Fibroblast of lung (primary cell): ENCODE data around the gene GLB1L3. TPM values are rescaled to one million over a fixed set of nuclear protein-coding genes. Genes with fewer than 3 reads are reported as not detected.

Experiments used
- DNase-seq, 2 donors: peaks; one replicate each; pipeline versions ENCODE4 v3.0.0 to v3.0.0-alpha.2; 2010; ENCODE audit warnings: low read depth in 2 of 2
- H2AFZ ChIP-seq: 2 replicates; pipeline ENCODE4 v1.5.1; 2012; ENCODE audit warnings: low read length, control low read depth, inconsistent platforms
- H3K27ac ChIP-seq: 2 replicates; pipeline ENCODE4 v1.5.1; 2011; ENCODE audit warnings: low read length, control low read depth; ENCODE audit not compliant: insufficient read depth
- H3K27me3 ChIP-seq: 2 replicates; pipeline ENCODE4 v1.5.1; 2011; ENCODE audit warnings: mild to moderate bottlenecking, low read length; ENCODE audit not compliant: control insufficient read depth, insufficient read depth
- H3K36me3 ChIP-seq: 2 replicates; pipeline ENCODE4 v1.5.1; 2011; ENCODE audit warnings: low read length; ENCODE audit not compliant: control insufficient read depth, insufficient read depth
- H3K4me1 ChIP-seq: 2 replicates; pipeline ENCODE4 v1.5.1; 2011; ENCODE audit warnings: low read length; ENCODE audit not compliant: control insufficient read depth, insufficient read depth; ENCODE audit errors: extremely low read depth
- H3K4me2 ChIP-seq: 2 replicates; pipeline ENCODE4 v1.5.1; 2011; ENCODE audit warnings: low read length, control low read depth; ENCODE audit not compliant: insufficient read depth; ENCODE audit errors: extremely low read depth
- H3K4me3 ChIP-seq, 4 experiments: fragments of 200-600 bp in 1 of 4; sonication (generic) in 1 of 4; replicated peaks in 1 of 4; 2 replicates each; pipeline ENCODE4 v1.5.1; 2011 to 2016; ENCODE audit warnings: low read length in 4 of 4, low read depth in 3 of 4, mild to moderate bottlenecking in 3 of 4, control low read depth in 2 of 4, inconsistent platforms in 1 of 4, mixed read lengths in 1 of 4; ENCODE audit not compliant: insufficient read depth in 1 of 4; ENCODE audit errors: control extremely low read depth in 1 of 4
- H3K79me2 ChIP-seq: 2 replicates; pipeline ENCODE4 v1.5.1; 2012; ENCODE audit warnings: mild to moderate bottlenecking, low read length, inconsistent platforms; ENCODE audit not compliant: control insufficient read depth, insufficient read depth
- H3K9ac ChIP-seq: 2 replicates; pipeline ENCODE4 v1.5.1; 2011; ENCODE audit warnings: mild to moderate bottlenecking, low read length, control low read depth; ENCODE audit not compliant: insufficient read depth
- H3K9me3 ChIP-seq: 2 replicates; pipeline ENCODE4 v1.5.1; 2012; ENCODE audit warnings: low read depth, low read length; ENCODE audit not compliant: control insufficient read depth, insufficient read depth
- H4K20me1 ChIP-seq: 2 replicates; pipeline ENCODE4 v1.5.1; 2011; ENCODE audit warnings: low read length; ENCODE audit not compliant: control insufficient read depth, insufficient read depth; ENCODE audit errors: extremely low read depth
- EZH2 ChIP-seq: IDR thresholded peaks from 2 replicates; pipeline ENCODE4 v1.5.1; 2012; ENCODE audit warnings: low read length, control low read depth, mild to moderate bottlenecking; ENCODE audit errors: missing control alignments
- polyA plus RNA-seq, 2 donors: library from polyadenylated mRNA; depleted of rRNA in 1 of 2; stranded (reverse) in 1 of 2; unstranded in 1 of 2; fragments of >200 nt; gene quantifications; 2 replicates each; pipeline ENCODE4 v1.2.1, GENCODE V29; 2011 to 2012; ENCODE audit warnings: missing spikeins in 1 of 2
- total RNA-seq: library from RNA; depleted of rRNA; stranded (reverse); fragments of >200 nt; gene quantifications from 2 replicates; pipeline ENCODE4 v1.2.1, GENCODE V29; 2014
- TF ChIP-seq, protein P1 (sequence below), 2 donors: IDR thresholded peaks in 1 of 2; conservative IDR thresholded peaks in 1 of 2; 1 replicate in 1 of 2; 2 replicates in 1 of 2; pipeline ENCODE4 v1.5.1; 2011 to 2012; ENCODE audit warnings: low read length in 2 of 2, control low read depth in 1 of 2, inconsistent platforms in 1 of 2, low read depth in 1 of 2, mild to moderate bottlenecking in 1 of 2

Gene GLB1L3
- total and polyA plus RNA-seq, 2 donors (not counting 1 experiment from before 2014, with no cell fraction given), result not detected

DNA sequence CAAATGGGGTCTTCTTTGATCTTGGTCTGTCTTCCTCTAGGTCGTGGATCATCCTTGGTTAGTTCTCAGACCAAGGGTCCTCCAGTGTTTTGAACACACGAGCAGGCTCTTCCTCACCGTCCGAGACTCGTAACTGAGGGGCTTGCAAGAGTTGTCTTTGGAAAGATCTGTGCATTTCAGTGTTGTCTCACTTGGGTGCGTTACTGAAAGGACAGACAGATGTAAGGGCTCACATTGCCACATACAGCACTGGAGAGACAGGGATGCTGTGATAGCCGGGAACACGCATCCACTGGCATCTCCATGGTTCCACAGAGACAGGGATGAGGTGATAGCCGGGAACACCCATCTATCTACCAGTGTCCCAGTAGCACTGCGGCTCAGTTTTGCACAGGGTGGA is 71.3 kb downstream of the GLB1L3 start:
- DNase-seq, result no peak
- Histone ChIP-seq H4K20me1 (no peaks in the 10 kb centered on the region), H3K9me3 (no peaks in the 10 kb centered on the region), H3K4me1 (no peaks in the 10 kb centered on the region), H3K4me2 (no peak overlapping the region), H3K4me3 (no peak overlapping the region), H3K36me3 (no peaks in the 10 kb centered on the region), H3K9ac (no peak overlapping the region), H2AFZ (no peak overlapping the region), H3K79me2 (no peaks in the 10 kb centered on the region), H3K27me3 (no peaks in the 10 kb centered on the region), H3K27ac (no peak overlapping the region)
- TF ChIP-seq, protein P1, sequence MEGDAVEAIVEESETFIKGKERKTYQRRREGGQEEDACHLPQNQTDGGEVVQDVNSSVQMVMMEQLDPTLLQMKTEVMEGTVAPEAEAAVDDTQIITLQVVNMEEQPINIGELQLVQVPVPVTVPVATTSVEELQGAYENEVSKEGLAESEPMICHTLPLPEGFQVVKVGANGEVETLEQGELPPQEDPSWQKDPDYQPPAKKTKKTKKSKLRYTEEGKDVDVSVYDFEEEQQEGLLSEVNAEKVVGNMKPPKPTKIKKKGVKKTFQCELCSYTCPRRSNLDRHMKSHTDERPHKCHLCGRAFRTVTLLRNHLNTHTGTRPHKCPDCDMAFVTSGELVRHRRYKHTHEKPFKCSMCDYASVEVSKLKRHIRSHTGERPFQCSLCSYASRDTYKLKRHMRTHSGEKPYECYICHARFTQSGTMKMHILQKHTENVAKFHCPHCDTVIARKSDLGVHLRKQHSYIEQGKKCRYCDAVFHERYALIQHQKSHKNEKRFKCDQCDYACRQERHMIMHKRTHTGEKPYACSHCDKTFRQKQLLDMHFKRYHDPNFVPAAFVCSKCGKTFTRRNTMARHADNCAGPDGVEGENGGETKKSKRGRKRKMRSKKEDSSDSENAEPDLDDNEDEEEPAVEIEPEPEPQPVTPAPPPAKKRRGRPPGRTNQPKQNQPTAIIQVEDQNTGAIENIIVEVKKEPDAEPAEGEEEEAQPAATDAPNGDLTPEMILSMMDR (conservative IDR thresholded peaks at IDR 0.05 in 1 of 2, IDR thresholded peaks at IDR 0.05 in 1 of 2; ENCODE audit: low read depth in 1 of 2, low read length in 2 of 2), result no peak
- TF ChIP-seq EZH2, result no peak

DNA sequence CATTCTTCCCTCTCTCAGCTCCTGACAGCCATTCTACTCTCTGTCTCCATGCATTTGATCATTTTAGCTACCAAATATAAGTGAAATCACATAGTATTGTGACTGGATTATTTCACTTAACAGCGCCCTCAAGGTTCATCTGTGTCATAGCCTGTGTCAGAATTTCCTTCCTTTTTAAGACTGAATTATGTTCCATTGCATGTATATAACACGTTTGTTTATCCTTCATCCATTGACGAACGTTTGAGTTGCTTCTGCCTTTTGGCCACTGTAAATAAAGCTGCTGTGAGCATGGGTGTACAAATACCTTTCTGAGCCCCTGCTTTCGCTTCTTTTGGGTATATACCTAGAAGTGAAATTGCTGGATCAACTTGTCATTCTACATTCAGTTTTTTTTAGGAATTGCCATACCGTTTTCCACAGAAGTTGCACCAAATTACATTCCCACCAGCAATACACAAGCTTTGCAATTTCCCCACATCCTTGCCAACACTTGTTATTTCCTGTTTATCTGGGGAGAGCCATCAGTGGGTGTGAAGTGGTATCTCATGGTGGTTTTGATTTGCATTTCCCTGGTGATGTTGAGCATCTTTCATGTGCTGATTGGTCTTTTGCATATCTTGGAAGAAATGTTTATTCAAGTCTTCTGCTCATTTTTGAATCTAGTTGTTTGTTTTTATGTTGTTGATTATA is 73.1 kb downstream of the GLB1L3 start:
- no peak overlapping the region for H3K4me3 ChIP-seq
- H3K4me2 ChIP-seq, result no peak overlapping the region
- DNase-seq, result no peak
- H3K36me3 ChIP-seq, result no peaks in the 10 kb centered on the region
- H3K4me1 ChIP-seq, result no peaks in the 10 kb centered on the region
- no peak overlapping the region for H3K27ac ChIP-seq
- H2AFZ ChIP-seq, result no peak overlapping the region
- TF ChIP-seq EZH2, result no peak
- TF ChIP-seq, protein P1 (conservative IDR thresholded peaks at IDR 0.05 in 1 of 2, IDR thresholded peaks at IDR 0.05 in 1 of 2; ENCODE audit: low read depth in 1 of 2, low read length in 2 of 2), result no peak
- H3K27me3 ChIP-seq, result no peaks in the 10 kb centered on the region
- H3K9me3 ChIP-seq, result no peaks in the 10 kb centered on the region
- H3K79me2 ChIP-seq, result no peaks in the 10 kb centered on the region
- H3K9ac ChIP-seq, result no peak overlapping the region
- H4K20me1 ChIP-seq, result no peaks in the 10 kb centered on the region

DNA sequence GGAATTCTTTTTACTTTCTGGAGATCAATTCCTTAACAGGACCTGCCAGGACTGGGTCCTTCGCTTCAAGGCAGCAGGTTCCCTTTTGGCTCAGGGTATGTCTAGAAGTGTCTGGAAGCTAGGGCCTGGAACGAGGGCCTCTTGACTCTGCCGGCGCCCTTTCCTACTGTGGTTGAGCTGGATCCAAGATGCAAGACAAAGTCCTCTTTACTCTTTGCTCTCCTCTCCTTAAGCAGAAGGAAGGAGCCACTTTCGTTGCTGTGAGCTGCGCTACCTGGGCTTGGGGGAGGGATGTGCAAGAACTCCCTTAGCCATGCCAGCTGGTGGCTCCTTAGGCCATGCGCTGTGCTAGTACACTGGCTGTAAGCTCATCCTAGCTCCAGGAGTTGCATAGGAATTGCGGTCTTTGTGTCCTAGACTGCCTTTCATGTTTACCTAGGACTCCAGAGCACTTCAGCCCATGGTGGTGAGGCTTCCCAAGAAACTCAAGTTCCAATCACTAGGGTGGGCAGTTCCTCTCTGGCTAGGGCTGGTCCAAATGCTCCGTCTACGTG is 73.7 kb downstream of the GLB1L3 start:
- no peak for DNase-seq
- H2AFZ ChIP-seq, result no peak overlapping the region
- no peaks in the 10 kb centered on the region for H3K27me3 ChIP-seq
- no peaks in the 10 kb centered on the region for H3K36me3 ChIP-seq
- no peak for TF ChIP-seq EZH2
- TF ChIP-seq, protein P1 (conservative IDR thresholded peaks at IDR 0.05 in 1 of 2, IDR thresholded peaks at IDR 0.05 in 1 of 2; ENCODE audit: low read depth in 1 of 2, low read length in 2 of 2), result no peak
- H3K4me2 ChIP-seq, result no peak overlapping the region
- H3K4me1 ChIP-seq, result no peaks in the 10 kb centered on the region
- no peak overlapping the region for H3K27ac ChIP-seq
- H3K79me2 ChIP-seq, result no peaks in the 10 kb centered on the region
- H4K20me1 ChIP-seq, result no peaks in the 10 kb centered on the region
- no peak overlapping the region for H3K4me3 ChIP-seq
- no peak overlapping the region for H3K9ac ChIP-seq
- no peaks in the 10 kb centered on the region for H3K9me3 ChIP-seq
